Central memory CD8-positive, alpha-beta T cell (primary cell): ENCODE measurements around the gene BRAP.
"Not testable (repeated sequence)": the region's sequence is repeated elsewhere in the genome, so short reads cannot be mapped to it uniquely, and the experiment has no call there.

Source experiments
- ATAC-seq: fragments of 150-1000 bp; cut with Tn5 transposase; replicated peaks from 2 replicates; pipeline ENCODE4 v1.10.0; 2022; ENCODE audit warnings: mild to moderate bottlenecking, moderate FRiP score, moderate number of reproducible peaks; ENCODE audit not compliant: poor library complexity, severe bottlenecking; ENCODE audit errors: extremely low read depth
- DNase-seq, 2 donors: peaks; one replicate each; pipeline ENCODE4 v3.0.0; 2021; ENCODE audit warnings: low spot score in 2 of 2
- H3K27ac Mint-ChIP-seq: one replicate; pipeline ENCODE4 v1.8.0; 2022; ENCODE audit warnings: low read depth, mild to moderate bottlenecking, moderate library complexity, mixed read lengths
- H3K27me3 Mint-ChIP-seq: one replicate; pipeline ENCODE4 v1.8.0; 2022; ENCODE audit warnings: mixed read lengths
- H3K36me3 Mint-ChIP-seq: one replicate; pipeline ENCODE4 v1.8.0; 2022; ENCODE audit warnings: mild to moderate bottlenecking, moderate library complexity, mixed read lengths; ENCODE audit not compliant: insufficient read depth
- H3K4me1 Mint-ChIP-seq: one replicate; pipeline ENCODE4 v1.8.0; 2022; ENCODE audit warnings: mixed read lengths
- H3K4me3 Mint-ChIP-seq: one replicate; pipeline ENCODE4 v1.8.0; 2022; ENCODE audit warnings: mild to moderate bottlenecking, moderate library complexity, mixed read lengths
- H3K9me3 Mint-ChIP-seq: one replicate; pipeline ENCODE4 v1.8.0; 2022; ENCODE audit warnings: mixed read lengths

Gene BRAP

GRCh38 chr12:111599453-111600204 lies 86.1 kb downstream of the BRAP start:
- Mint-ChIP-seq H3K9me3 (no peaks in the 10 kb centered on the region), H3K4me1 (peaks cover 37% of the 10 kb centered on the region), H3K27ac (peak overlapping the region; percentile 92), H3K4me3 (peak overlapping the region; percentile 87), H3K36me3 (peaks cover 22% of the 10 kb centered on the region), H3K27me3 (no peaks in the 10 kb centered on the region)
- ATAC-seq (peak; percentile 76), DNase-seq (peak; percentile 82 to 84)

- Mint-ChIP-seq H3K9me3 (no peaks in the 10 kb centered on the region), H3K4me1 (peaks cover 45% of the 10 kb centered on the region), H3K27ac (peak within 1 kb of the TSS; percentile 92), H3K27me3 (no peaks in the 10 kb centered on the region), H3K4me3 (peak within 1 kb of the TSS; percentile 87), H3K36me3 (peaks cover 22% of the 10 kb centered on the region)
- ATAC-seq (peak; percentile 68), DNase-seq (no peak)
These were observed 86.9 kb downstream of the BRAP start, which contains the start of gene ATXN2 for GRCh38 chr12:111598637-111599452. Gene ATXN2 (minus strand): TSS chr12:111599315. CDS start chr12:111599034, 281 bp downstream.

- peaks cover 22% of the 10 kb centered on the region for H3K36me3 Mint-ChIP-seq
- peak overlapping the region; percentile 92 for H3K27ac Mint-ChIP-seq
- DNase-seq (peak; percentile 11 to 15), ATAC-seq (no peak)
- H3K4me1 Mint-ChIP-seq, result peaks cover 48% of the 10 kb centered on the region
- peak overlapping the region; percentile 87 for H3K4me3 Mint-ChIP-seq
- no peaks in the 10 kb centered on the region for H3K9me3 Mint-ChIP-seq
- H3K27me3 Mint-ChIP-seq, result no peaks in the 10 kb centered on the region
These were observed 87.7 kb downstream of the BRAP start for GRCh38 chr12:111597831-111598636.

- Mint-ChIP-seq H3K27ac (peak overlapping the region; percentile 92), H3K9me3 (no peaks in the 10 kb centered on the region), H3K27me3 (no peaks in the 10 kb centered on the region), H3K4me3 (peak overlapping the region; percentile 87), H3K36me3 (peaks cover 22% of the 10 kb centered on the region), H3K4me1 (peaks cover 48% of the 10 kb centered on the region)
- DNase-seq (peak in 1 of 2 donors; percentile 9), ATAC-seq (no peak)
These were observed 88.5 kb downstream of the BRAP start for GRCh38 chr12:111596985-111597830.

GRCh38 chr12:111595341-111595835 lies 90.4 kb downstream of the BRAP start:
- not testable (repeated sequence) for DNase-seq, ATAC-seq, H3K27me3 Mint-ChIP-seq, H3K9me3 Mint-ChIP-seq, H3K4me3 Mint-ChIP-seq
- peaks cover 22% of the 10 kb centered on the region for H3K36me3 Mint-ChIP-seq
- peaks cover 47% of the 10 kb centered on the region for H3K4me1 Mint-ChIP-seq
- H3K27ac Mint-ChIP-seq, result peak overlapping the region; percentile 79
